Measurements from ENCODE around the gene LAMA1. TPM values are rescaled to one million over a fixed set of nuclear protein-coding genes. Genes with fewer than 3 reads are reported as not detected.

The LAMA1 gene
- total RNA-seq, 2 experiments from 2014 or later = not detected

GRCh38 chr18:7023581-7023980 is 94.0 kb downstream of the LAMA1 start:
- no peaks in the 10 kb centered on the region for H3K27me3 Mint-ChIP-seq
- POLR2A ChIA-PET = no interaction called here
- no peaks in the 10 kb centered on the region for H3K36me3 Mint-ChIP-seq
- intact Hi-C loops (cut with micrococcal nuclease) = no loop called here
- no peak overlapping the region for H3K27ac Mint-ChIP-seq
- H3K9me3 Mint-ChIP-seq = no peaks in the 10 kb centered on the region
- H3K4me3 Mint-ChIP-seq = no peak overlapping the region
- no peaks in the 10 kb centered on the region for H3K4me1 Mint-ChIP-seq (ENCODE audit: low read depth)
- CTCF ChIA-PET = no interaction called here
- no peak for DNase-seq

GRCh38 chr18:7023063-7023580 is 94.5 kb downstream of the LAMA1 start:
- Mint-ChIP-seq H3K27me3 (no peaks in the 10 kb centered on the region), H3K4me1 (ENCODE audit: low read depth) (no peaks in the 10 kb centered on the region), H3K27ac (no peak overlapping the region), H3K4me3 (no peak overlapping the region), H3K9me3 (no peaks in the 10 kb centered on the region), H3K36me3 (no peaks in the 10 kb centered on the region)
- POLR2A ChIA-PET = no interaction called here
- no peak for DNase-seq
- CTCF ChIA-PET = no interaction called here
- intact Hi-C loops (cut with micrococcal nuclease) = no loop called here

- Mint-ChIP-seq H3K36me3 (no peaks in the 10 kb centered on the region), H3K27ac (no peak overlapping the region), H3K27me3 (no peaks in the 10 kb centered on the region), H3K9me3 (no peaks in the 10 kb centered on the region), H3K4me3 (no peak overlapping the region), H3K4me1 (ENCODE audit: low read depth) (no peaks in the 10 kb centered on the region)
- no peak for DNase-seq
- intact Hi-C loops (cut with micrococcal nuclease) = no loop called here
- POLR2A ChIA-PET = no interaction called here
- CTCF ChIA-PET = no interaction called here
These were observed 95.4 kb downstream of the LAMA1 start for GRCh38 chr18:7021994-7022840.

- Mint-ChIP-seq H3K36me3 (no peaks in the 10 kb centered on the region), H3K4me3 (no peak overlapping the region), H3K27ac (no peak overlapping the region), H3K9me3 (no peaks in the 10 kb centered on the region), H3K4me1 (ENCODE audit: low read depth) (no peaks in the 10 kb centered on the region), H3K27me3 (no peaks in the 10 kb centered on the region)
- CTCF ChIA-PET = no interaction called here
- POLR2A ChIA-PET = no interaction called here
- intact Hi-C loops (cut with micrococcal nuclease) = no loop called here
- DNase-seq = no peak
These were observed 96.4 kb downstream of the LAMA1 start for GRCh38 chr18:7020995-7021777.

- intact Hi-C loops (cut with micrococcal nuclease) = no loop called here
These were observed 100.6 kb downstream of the LAMA1 start for GRCh38 chr18:7017013-7017412.

GRCh38 chr18:7011142-7011541 is 106.5 kb downstream of the LAMA1 start:
- CTCF ChIA-PET = no interaction called here
- intact Hi-C loops (cut with micrococcal nuclease) = no loop called here
- Mint-ChIP-seq H3K4me3 (no peak overlapping the region), H3K4me1 (ENCODE audit: low read depth) (no peaks in the 10 kb centered on the region), H3K9me3 (peaks cover 2% of the 10 kb centered on the region), H3K27ac (no peak overlapping the region), H3K27me3 (no peaks in the 10 kb centered on the region), H3K36me3 (no peaks in the 10 kb centered on the region)
- POLR2A ChIA-PET = no interaction called here
- no peak for DNase-seq

More at GRCh38 chr18:7017013-7017412, 100.6 kb downstream of the LAMA1 start:
- Mint-ChIP-seq H3K36me3 (no peaks in the 10 kb centered on the region), H3K4me1 (ENCODE audit: low read depth) (no peaks in the 10 kb centered on the region), H3K9me3 (no peaks in the 10 kb centered on the region), H3K4me3 (no peak overlapping the region), H3K27ac (no peak overlapping the region), H3K27me3 (no peaks in the 10 kb centered on the region)
- POLR2A ChIA-PET = no interaction called here
- CTCF ChIA-PET = no interaction called here
- no peak for DNase-seq

GRCh38 chr18:7004009-7004408 is 113.6 kb downstream of the LAMA1 start:
- intact Hi-C loops (cut with micrococcal nuclease) = no loop called here

GRCh38 chr18:7002107-7002506 is 115.5 kb downstream of the LAMA1 start:
- CTCF ChIA-PET = no interaction called here
- no peaks in the 10 kb centered on the region for H3K27me3 Mint-ChIP-seq
- H3K9me3 Mint-ChIP-seq = no peaks in the 10 kb centered on the region

More at GRCh38 chr18:7004009-7004408, 113.6 kb downstream of the LAMA1 start:
- ChIA-PET POLR2A (no interaction called here), CTCF (no interaction called here)
- Mint-ChIP-seq H3K4me1 (ENCODE audit: low read depth) (no peaks in the 10 kb centered on the region), H3K36me3 (no peaks in the 10 kb centered on the region), H3K4me3 (no peak overlapping the region), H3K27me3 (no peaks in the 10 kb centered on the region), H3K9me3 (no peaks in the 10 kb centered on the region), H3K27ac (no peak overlapping the region)
- no peak for DNase-seq

GRCh38 chr18:7000484-7001096 is 117.0 kb downstream of the LAMA1 start:
- Mint-ChIP-seq H3K9me3 (no peaks in the 10 kb centered on the region), H3K4me3 (no peak overlapping the region), H3K36me3 (no peaks in the 10 kb centered on the region), H3K27ac (no peak overlapping the region), H3K27me3 (no peaks in the 10 kb centered on the region), H3K4me1 (ENCODE audit: low read depth) (no peaks in the 10 kb centered on the region)
- no peak for DNase-seq
- POLR2A ChIA-PET = no interaction called here
- intact Hi-C loops (cut with micrococcal nuclease) = no loop called here
- CTCF ChIA-PET = no interaction called here

More at GRCh38 chr18:7002107-7002506, 115.5 kb downstream of the LAMA1 start:
- intact Hi-C loops (cut with micrococcal nuclease) = no loop called here
- DNase-seq = no peak
- Mint-ChIP-seq H3K27ac (no peak overlapping the region), H3K36me3 (no peaks in the 10 kb centered on the region), H3K4me1 (ENCODE audit: low read depth) (no peaks in the 10 kb centered on the region), H3K4me3 (no peak overlapping the region)
- POLR2A ChIA-PET = no interaction called here

GRCh38 chr18:6997808-6998207 is 119.8 kb downstream of the LAMA1 start:
- POLR2A ChIA-PET = no interaction called here
- Mint-ChIP-seq H3K27me3 (no peaks in the 10 kb centered on the region), H3K9me3 (no peaks in the 10 kb centered on the region), H3K4me1 (ENCODE audit: low read depth) (no peaks in the 10 kb centered on the region), H3K4me3 (no peak overlapping the region), H3K27ac (no peak overlapping the region), H3K36me3 (no peaks in the 10 kb centered on the region)
- CTCF ChIA-PET = no interaction called here
- intact Hi-C loops (cut with micrococcal nuclease) = no loop called here
- DNase-seq = no peak

- ChIA-PET CTCF (no interaction called here), POLR2A (no interaction called here)
- H3K27ac Mint-ChIP-seq = no peak overlapping the region
- intact Hi-C loops (cut with micrococcal nuclease) = no loop called here
- H3K27me3 Mint-ChIP-seq = no peaks in the 10 kb centered on the region
- H3K4me3 Mint-ChIP-seq = no peak overlapping the region
- no peak for DNase-seq
- no peaks in the 10 kb centered on the region for H3K4me1 Mint-ChIP-seq (ENCODE audit: low read depth)
- H3K36me3 Mint-ChIP-seq = no peaks in the 10 kb centered on the region
- H3K9me3 Mint-ChIP-seq = peaks cover 2% of the 10 kb centered on the region
These were observed 122.7 kb downstream of the LAMA1 start for GRCh38 chr18:6994771-6995430.

- no peak overlapping the region for H3K27ac Mint-ChIP-seq
- no peak for DNase-seq
- H3K9me3 Mint-ChIP-seq = peaks cover 2% of the 10 kb centered on the region
- no peak overlapping the region for H3K4me3 Mint-ChIP-seq
- H3K4me1 Mint-ChIP-seq (ENCODE audit: low read depth) = no peaks in the 10 kb centered on the region
- no peaks in the 10 kb centered on the region for H3K27me3 Mint-ChIP-seq
- ChIA-PET CTCF (no interaction called here), POLR2A (no interaction called here)
- intact Hi-C loops (cut with micrococcal nuclease) = no loop called here
- H3K36me3 Mint-ChIP-seq = no peaks in the 10 kb centered on the region
These were observed 123.4 kb downstream of the LAMA1 start for GRCh38 chr18:6994056-6994770.

Measured in activated CD4-positive, alpha-beta memory T cell treated with anti-CD3 and anti-CD28 coated beads for 36 hours (primary cell).